GM19372 (cell line): ENCODE results near the gene FOXL3.

Experiments
- ATAC-seq: cut with Tn5 transposase; IDR thresholded peaks from one replicate; pipeline ENCODE4 v1.9.1; 2021; ENCODE audit warnings: mild to moderate bottlenecking, low read depth, moderate library complexity; ENCODE audit not compliant: unreplicated experiment

The FOXL3 gene

DNA sequence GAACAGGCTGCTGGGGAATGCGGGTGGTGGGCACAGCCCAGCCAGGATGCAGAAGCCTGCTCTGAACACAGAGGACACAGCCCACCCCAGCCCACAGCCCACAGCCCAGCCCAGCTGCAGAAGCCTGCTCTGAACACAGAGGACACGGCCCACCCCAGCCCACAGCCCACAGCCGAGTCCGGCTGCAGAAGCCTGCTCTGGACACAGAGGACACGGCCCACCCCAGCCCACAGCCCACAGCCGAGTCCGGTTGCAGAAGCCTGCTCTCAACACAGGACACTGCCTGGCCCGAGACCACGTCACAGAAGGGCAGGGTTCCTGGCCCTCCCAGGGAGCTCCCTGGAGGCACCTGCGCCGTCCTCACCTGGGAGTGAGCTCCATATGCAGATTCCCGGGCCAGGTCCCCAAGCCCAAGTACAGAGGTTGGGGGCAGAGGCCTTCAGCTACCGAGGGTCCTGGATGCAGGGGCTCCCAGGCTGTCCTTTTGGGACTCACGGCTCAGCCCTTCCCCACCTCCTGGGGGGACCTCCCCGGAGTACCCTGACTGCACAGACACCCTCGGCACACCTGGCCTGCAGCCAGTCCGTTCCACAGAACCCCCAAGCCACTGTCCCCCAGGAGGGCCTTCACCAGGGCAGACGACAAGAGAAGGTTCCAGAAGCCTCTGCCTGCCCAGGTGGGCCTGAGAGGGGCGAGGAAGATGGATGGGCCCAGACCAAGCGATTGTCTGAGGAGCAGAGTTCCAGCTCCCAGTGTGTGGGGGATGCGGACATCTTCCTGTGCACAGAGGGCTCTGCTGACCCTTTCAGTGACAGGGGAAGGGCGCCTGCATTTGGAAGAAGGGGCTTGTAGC, 23.7 kb upstream of the FOXL3 start:
- no peak for ATAC-seq

DNA sequence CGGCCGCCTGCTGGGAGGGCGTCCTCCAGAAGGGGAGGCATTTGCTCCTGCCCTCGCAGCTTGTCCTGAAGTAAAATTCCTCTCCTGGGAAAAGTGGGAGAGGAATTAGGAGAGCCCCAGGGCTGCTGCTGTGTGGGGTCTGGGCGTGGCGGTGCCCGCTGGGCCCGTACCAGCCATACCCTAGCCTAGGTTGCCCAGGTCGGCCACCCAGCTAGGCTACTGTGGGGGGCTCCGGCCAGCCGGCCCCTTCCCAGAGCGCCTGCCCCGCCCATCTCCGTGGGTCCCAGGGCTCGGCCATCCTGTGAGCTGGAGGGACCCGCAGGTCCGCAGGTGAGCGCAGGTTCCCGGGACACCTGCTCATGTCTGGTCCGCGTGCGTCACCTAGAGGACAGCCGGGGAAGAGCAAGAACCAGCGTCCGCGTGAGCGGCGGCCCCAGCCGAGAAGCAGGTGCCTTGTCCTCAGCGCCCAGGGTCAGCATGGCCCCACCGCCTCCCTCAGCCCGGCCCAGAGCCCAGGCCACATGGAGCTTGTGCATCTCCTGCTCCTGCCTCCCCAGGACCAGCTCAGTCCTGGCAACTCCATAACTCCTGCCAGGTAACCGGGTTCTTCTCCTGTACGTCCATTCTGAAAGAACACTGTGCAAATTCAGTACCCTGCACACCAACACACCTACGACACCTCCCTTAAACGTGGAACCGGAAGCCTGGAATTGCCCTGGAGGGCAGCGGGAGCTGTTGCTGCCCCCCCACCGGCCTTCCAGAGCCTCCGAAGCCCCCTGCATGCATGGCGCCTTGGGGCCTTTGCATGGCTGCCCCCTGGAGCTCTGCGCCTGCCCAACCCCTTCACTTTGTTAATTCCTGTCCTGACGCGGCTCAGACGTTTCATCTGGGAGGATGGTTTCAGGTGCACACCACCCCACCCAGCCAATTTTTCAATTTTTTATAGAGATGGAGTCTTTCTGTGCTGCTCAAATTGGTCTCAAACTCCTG, 22.8 kb upstream of the FOXL3 start:
- ATAC-seq = no peak

DNA sequence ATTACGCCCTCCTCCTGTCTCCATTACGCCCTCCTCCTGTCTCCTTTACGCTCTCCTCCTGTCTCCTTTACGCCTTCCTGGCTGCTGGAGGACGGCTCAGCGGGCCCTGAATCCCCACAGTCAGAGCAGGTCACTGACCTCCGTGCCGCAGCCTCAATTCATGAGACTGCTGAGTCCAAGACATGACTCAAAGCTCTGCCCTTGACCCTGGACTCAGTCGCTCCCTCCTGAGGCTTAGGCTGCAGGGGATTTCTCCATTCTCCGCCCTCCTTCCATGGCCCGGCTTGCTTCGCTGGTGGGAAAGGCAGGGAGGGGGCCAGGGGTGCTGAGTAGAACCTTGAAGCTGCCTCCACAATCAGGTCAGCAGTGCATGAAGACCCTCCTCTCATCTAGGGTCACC, 21.0 kb upstream of the FOXL3 start:
- no peak for ATAC-seq

DNA sequence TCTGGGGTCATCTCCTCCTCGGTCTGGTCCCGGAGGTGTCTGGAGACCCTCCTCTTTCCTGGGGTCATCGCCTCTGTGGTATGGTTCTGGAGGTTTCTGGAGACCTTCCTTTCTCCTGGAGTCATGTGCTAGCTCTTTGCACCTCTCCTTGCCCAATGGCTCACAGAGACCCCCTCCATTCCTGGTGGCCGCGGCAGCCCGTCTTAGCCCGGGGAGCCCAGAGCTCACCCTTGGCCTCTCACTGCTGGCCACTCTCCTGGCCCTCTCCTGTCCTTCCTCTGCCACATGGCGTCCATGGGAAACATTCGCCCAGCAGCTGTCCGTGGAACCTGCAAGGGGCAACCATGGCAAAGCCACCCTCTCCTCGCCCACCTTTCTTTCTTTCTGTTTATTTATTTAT, 20.2 kb upstream of the FOXL3 start:
- ATAC-seq = no peak

DNA sequence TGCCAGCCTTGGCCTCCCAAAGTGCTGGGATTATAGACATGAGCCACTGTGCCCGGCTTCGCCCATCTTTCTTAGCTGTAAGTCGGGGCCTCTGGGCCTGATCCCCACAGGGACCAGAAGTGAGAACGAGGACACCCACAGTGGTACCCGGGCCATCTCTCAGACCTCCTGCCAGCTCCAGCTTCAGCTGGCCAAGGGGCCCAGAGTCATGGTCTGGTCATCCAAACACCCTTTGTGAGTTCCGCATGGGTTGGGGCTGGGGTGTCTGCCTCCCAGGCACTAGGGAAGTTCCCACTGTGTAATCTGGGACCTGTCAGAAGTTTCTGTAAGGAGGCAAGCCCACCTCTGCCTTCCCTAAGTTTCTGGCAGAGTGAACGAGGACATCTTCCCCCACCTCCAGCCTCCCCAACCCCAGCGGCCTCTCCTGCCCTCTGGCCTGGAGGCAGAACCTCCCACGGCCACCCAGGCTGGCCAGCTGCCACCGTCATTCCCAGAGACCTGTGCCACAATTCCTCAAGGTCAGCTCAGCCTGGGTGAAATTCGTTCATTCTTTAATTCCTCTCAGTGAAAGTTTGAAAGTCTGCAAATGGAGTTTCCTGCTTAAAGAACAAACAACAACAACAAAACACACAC, 19.5 kb upstream of the FOXL3 start:
- no peak for ATAC-seq

DNA sequence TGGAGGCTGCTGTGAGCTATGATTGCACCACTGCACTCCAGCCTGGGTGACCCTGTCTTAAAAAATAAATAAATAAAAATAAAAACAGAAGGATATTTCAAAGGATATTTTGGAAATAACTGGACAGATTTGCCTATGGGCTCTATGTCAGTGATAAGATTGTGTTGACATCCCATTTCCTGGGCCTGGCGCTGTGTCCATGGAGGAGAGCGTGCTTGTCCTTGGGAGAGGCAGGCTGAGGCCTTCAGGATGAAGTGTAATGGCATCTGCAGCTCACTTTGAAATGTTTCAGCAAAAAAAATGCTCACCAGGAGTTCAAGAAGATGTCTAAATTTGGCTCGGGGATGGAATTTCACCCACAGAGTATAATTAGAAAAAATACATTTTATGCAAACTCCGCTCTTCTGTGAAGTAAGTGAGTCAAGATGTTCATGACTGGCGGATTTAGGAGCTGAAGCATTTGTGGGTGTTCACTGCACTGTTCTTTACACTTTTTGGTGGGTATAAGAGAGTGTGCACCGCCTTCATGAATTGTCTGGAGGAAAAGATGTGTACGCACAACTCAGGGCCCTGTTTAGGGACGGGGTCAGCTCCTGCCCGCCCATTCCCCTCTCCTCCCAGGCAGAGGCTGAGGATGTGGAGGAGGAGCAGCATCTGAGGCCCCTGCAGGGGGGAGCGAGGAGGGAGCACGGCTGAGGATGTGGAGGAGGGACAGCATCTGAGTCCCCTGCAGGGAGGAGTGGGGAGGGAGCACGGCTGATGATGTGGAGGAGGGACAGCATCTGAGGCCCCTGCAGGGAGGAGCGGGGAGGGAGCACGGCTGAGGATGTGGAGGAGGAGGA, 18.5 kb upstream of the FOXL3 start:
- no peak for ATAC-seq

- ATAC-seq = no peak
Observed at GRCh38 chr7:272108-272615, 17.8 kb upstream of the FOXL3 start.

GRCh38 chr7:272631-273030, 17.3 kb upstream of the FOXL3 start:
- ATAC-seq = no peak

DNA sequence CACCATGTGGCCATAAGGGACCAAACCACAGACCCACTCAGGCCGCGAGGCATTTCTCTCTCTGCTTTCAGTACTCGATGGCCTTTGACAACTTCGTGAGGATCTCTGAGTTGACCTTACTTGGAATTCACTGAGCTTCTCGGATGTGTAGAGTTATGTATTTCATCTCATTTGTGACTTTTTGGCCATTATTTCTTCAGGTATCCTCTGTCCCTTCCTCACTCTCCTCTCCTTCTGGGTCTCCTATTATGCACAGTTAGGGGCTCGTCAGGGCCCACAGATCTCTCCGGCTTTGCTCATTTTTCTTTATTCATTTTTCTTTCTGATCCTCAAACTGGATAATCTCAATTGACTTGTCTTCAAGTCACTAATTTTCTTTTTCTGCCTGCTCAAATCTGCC, 16.6 kb upstream of the FOXL3 start:
- no peak for ATAC-seq

DNA sequence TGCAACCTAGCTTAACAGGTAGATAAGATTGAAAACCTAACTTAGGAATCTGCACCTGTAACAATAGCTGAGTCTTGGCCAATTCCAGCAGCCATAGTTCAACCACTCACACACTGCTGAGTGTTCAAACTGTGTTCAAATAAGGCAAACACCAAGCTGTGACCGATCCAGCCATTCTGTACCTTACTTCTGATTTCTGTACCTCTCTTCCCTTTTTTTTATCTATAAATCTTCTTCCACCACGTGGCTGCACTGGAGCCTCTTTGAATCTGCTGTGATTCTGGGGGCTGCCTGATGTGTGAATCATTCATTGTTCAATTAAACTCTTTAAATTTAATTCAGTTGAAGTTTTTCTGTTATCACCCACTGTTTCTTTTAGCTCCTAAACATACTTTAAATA, 15.7 kb upstream of the FOXL3 start:
- ATAC-seq = no peak

DNA sequence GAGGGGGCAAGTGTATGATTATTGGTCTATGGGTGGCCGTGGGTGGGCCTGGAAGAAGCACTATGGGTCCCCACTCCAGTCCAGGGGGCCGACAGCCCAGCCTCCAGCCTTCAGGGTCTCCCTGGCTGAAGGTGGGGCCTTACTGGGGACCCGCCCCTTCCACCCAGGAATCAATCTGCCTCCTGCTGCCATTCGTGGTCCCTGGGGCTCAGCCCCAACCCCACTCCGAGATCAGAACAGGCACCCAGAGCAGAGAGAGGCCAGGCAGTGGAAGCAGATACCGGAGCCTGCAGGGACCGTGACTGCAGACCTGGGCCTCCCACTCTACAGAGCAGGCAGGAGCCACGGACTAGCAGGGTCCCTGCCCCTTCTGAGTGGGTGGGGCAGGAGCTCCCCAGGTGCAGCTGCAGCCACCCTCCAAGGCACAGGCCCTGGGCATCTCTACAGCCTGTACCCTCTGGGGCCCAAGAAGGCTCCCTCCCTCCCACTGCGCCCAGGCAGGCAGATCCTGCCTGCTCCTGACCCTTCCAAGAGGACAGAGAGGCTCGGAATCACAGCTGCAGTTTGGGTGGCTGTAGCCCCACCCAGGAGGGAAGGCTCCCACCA, 13.6 kb upstream of the FOXL3 start:
- no peak for ATAC-seq

GRCh38 chr7:277228-277627, 12.7 kb upstream of the FOXL3 start:
- ATAC-seq = no peak

- ATAC-seq = no peak
Observed at GRCh38 chr7:278081-278480, 11.9 kb upstream of the FOXL3 start.

DNA sequence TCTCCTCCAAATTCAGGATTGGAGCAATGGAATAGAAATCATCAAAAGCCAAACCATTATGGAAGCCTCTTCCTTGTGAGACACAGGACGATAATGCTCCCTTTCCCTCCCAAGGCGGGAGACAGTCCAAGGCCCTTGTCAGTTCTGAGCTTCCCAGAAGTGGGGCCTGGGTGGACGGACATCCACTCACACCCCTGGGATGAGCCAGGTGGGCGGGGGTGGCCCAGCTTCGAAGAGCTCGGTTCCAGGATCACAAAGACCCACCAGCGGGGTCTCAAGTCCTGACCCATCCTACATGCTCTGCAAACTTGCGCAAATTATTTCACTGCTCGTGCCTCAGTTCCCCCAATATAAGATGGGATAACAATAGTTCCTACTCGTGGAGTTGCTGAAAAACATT, 10.1 kb upstream of the FOXL3 start:
- ATAC-seq = no peak

DNA sequence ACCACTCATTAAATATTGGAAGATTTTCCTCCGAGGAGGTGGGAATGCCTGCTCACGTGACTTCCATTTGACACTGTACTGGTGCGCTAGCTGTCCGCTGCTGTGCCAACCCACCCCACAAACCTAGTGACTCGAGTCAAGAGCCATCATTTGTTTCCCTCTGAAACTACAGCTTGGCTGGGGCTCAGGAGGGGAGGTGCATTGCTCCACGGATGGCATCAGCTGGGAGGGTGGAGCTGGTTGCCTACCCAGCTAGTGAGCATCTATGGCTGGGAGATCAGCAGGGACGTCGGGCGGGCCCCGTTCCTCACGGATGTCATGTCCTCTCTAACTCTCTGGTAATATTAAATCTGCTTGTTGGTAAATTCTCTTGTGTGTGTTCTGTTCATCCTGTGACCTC, 9.5 kb upstream of the FOXL3 start:
- ATAC-seq = no peak

- no peak for ATAC-seq
Observed at GRCh38 chr7:281637-282036, 8.3 kb upstream of the FOXL3 start.

DNA sequence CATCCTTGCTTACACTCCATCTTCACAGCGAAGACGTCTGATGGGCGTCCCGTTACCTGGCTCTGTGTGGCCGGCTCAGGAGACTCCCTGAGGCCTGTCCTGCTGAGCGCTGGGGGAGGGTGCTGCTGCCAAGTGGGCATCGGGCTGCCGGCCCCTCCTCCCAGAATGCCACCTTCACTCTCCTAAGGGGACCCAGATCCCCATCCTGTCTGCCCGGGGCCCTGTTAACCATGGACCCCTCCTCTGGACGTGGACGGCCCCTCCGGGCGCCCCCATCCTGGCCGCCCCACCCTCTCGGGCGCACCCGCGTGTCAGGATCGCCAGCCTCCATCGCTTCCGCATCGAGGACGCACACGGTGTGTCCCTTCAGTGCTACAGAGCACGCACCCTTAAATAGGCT, 7.3 kb upstream of the FOXL3 start:
- no peak for ATAC-seq

DNA sequence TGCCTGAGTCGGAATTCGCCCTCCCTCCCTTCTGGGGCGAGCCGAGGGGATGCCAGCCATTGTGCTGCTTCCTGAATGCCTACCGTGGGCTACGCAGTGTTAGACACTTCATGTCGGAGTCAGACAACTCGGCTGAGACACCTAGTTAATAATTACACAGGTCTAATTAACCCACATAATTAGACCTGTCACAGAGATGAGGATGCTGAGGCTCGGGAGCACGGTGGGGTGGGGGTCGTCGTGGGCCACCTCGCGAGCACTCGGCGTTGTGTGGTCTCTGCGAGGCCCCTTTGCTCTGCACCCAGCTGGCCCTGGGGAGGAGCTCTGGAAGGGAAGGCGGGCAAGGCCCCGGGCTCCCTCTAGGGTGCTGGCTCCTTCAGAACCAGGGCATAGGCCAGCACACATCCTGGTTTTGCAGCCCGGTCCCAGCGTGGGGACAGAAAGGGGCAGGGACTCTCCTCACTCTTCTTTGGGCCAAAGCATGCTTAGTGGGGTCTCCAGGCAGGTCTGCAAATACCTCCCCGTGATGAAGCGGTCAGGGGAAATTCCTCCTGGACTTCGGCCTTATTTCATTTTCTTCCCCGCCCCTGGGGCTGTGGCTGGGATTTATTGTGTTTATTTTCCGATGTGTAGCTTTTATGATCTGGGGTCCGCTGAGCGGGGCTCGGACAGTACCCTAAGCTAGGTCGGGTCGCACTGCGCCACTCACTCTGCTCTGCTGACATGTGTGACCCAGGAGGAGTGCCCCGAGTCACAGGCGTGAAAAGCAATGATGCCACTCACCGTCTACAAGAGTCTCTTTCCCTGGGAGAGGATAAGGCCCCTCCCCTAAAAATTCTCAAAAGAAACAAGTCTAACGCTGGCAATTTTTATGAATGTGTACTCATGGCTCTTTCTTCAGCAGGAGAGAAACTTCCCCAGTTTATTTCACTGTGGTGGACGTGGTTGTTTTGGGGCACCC, 4.9 kb upstream of the FOXL3 start:
- no peak for ATAC-seq
